Fibroblast of villous mesenchyme (primary cell): ENCODE results near the gene SLIT3. TPM values are rescaled to one million over a fixed set of nuclear protein-coding genes. Genes with fewer than 3 reads are reported as not detected.

Experiments used
- DNase-seq: peaks from one replicate; pipeline ENCODE4 v3.0.0-alpha.2; 2010; ENCODE audit warnings: low read depth
- H3K4me3 ChIP-seq: 2 replicates; pipeline ENCODE4 v1.5.1; 2011; ENCODE audit warnings: low read depth, mild to moderate bottlenecking, low read length
- total RNA-seq: library from RNA; depleted of rRNA; stranded (reverse); fragments of >200 nt; gene quantifications from 2 replicates; pipeline ENCODE4 v1.2.3, GENCODE V29; 2012
- TF ChIP-seq, protein P1 (sequence below): IDR thresholded peaks from 2 replicates; pipeline ENCODE4 v1.5.1; 2012; ENCODE audit warnings: low read depth, mild to moderate bottlenecking, low read length; ENCODE audit not compliant: insufficient read depth

SLIT3 gene
- total RNA-seq, 1 donor = under 0.01 TPM

DNA sequence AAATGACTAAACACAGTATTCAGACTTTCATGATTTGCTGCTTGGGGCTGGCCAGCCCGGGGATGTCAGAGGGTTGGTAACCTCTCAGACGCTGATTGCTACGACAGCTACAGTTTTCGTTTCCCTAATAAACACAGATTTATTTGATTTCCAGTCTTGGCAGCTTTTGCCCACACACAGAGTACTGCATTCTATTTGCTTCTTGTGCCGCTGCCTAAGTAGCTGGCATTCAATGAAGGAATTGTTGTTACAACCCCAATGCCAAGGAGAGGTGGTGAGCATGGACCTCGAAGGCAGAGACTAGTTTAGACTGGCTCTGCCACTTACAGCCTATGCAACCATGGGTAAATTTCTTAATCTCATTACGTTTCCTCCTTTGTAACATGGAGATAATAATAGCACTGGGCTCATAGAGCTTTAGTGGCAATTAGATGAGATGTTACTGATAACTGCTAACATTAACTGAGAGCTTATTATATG, 474.7 kb downstream of the SLIT3 start:
- DNase-seq = no peak
- no peak overlapping the region for H3K4me3 ChIP-seq
- TF ChIP-seq, protein P1, sequence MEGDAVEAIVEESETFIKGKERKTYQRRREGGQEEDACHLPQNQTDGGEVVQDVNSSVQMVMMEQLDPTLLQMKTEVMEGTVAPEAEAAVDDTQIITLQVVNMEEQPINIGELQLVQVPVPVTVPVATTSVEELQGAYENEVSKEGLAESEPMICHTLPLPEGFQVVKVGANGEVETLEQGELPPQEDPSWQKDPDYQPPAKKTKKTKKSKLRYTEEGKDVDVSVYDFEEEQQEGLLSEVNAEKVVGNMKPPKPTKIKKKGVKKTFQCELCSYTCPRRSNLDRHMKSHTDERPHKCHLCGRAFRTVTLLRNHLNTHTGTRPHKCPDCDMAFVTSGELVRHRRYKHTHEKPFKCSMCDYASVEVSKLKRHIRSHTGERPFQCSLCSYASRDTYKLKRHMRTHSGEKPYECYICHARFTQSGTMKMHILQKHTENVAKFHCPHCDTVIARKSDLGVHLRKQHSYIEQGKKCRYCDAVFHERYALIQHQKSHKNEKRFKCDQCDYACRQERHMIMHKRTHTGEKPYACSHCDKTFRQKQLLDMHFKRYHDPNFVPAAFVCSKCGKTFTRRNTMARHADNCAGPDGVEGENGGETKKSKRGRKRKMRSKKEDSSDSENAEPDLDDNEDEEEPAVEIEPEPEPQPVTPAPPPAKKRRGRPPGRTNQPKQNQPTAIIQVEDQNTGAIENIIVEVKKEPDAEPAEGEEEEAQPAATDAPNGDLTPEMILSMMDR = no peak

GRCh38 chr5:168822745-168823281, 478.1 kb downstream of the SLIT3 start:
- no peak for DNase-seq
- TF ChIP-seq, protein P1 = no peak
- H3K4me3 ChIP-seq = no peak overlapping the region

- TF ChIP-seq, protein P1 = no peak
- DNase-seq = no peak
- H3K4me3 ChIP-seq = no peak overlapping the region
Measured at GRCh38 chr5:168822248-168822744, 478.6 kb downstream of the SLIT3 start.

DNA sequence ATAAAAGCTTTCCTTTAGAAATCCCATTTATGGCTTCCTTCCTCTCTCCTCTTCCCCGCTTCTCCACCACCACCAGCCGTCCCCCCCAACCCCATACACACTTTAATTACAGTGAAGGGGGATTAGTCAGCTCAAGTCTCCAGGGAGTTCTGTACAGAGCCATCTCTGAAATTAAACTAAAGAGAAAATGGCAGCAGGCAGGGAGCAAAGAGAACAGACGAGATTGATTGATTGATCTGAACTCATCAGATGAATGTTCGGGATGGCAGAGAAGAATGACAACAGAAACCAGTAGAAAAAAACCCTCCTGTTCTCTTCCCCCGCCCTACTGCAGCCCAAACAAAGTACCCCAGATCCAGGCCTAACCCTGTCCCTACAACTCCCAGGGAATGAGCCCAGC, 480.1 kb downstream of the SLIT3 start:
- TF ChIP-seq, protein P1 = no peak
- no peak overlapping the region for H3K4me3 ChIP-seq
- DNase-seq = no peak

GRCh38 chr5:168819004-168819621, 481.8 kb downstream of the SLIT3 start:
- no peak overlapping the region for H3K4me3 ChIP-seq
- TF ChIP-seq, protein P1 = no peak
- no peak for DNase-seq

- no peak for DNase-seq
- TF ChIP-seq, protein P1 = no peak
- H3K4me3 ChIP-seq = no peak overlapping the region
Measured at GRCh38 chr5:168818558-168818957, 482.4 kb downstream of the SLIT3 start.
